Measurements from ENCODE around the gene ZNF710.

DNA sequence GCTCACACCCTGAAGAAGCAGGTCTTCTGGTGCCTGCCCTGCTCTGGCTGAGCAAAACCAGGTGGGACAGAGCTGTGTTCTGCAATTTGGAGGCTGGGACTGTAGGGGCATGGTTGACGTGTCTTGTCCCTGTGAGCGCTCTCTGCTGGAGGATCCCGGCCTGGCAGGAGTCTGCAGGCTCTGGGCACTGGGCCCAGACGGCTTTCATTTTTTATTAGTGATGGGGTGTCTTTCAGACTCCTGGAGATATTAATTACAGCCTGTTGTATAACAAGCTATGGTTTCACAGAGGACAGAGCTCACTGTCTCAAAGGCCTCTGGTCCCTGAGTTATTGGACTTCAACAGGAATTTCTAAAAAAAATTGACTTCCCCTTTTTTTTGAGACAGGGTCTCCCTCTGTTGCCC is 29.5 kb upstream of the ZNF710 start:
- TF ChIP-seq, protein P1, sequence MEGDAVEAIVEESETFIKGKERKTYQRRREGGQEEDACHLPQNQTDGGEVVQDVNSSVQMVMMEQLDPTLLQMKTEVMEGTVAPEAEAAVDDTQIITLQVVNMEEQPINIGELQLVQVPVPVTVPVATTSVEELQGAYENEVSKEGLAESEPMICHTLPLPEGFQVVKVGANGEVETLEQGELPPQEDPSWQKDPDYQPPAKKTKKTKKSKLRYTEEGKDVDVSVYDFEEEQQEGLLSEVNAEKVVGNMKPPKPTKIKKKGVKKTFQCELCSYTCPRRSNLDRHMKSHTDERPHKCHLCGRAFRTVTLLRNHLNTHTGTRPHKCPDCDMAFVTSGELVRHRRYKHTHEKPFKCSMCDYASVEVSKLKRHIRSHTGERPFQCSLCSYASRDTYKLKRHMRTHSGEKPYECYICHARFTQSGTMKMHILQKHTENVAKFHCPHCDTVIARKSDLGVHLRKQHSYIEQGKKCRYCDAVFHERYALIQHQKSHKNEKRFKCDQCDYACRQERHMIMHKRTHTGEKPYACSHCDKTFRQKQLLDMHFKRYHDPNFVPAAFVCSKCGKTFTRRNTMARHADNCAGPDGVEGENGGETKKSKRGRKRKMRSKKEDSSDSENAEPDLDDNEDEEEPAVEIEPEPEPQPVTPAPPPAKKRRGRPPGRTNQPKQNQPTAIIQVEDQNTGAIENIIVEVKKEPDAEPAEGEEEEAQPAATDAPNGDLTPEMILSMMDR (IDR thresholded peaks at IDR 0.05): peak in 4 of 6 experiments; percentile 14 to 53 (median 40)
- no peak for TF ChIP-seq POLR2A (IDR thresholded peaks at IDR 0.05)
